HG02678 (cell line): ENCODE data around the gene RBMS3.
"Not testable (repeated sequence)": the region's sequence is repeated elsewhere in the genome, so short reads cannot be mapped to it uniquely, and the experiment has no call there.

Experiments used
- ATAC-seq: cut with Tn5 transposase; IDR thresholded peaks from one replicate; pipeline ENCODE4 v1.9.1; 2021; ENCODE audit warnings: mild to moderate bottlenecking, moderate library complexity; ENCODE audit not compliant: unreplicated experiment

RBMS3 gene

GRCh38 chr3:29310865-29311264 lies 30.0 kb downstream of the RBMS3 start:
- no peak for ATAC-seq

DNA sequence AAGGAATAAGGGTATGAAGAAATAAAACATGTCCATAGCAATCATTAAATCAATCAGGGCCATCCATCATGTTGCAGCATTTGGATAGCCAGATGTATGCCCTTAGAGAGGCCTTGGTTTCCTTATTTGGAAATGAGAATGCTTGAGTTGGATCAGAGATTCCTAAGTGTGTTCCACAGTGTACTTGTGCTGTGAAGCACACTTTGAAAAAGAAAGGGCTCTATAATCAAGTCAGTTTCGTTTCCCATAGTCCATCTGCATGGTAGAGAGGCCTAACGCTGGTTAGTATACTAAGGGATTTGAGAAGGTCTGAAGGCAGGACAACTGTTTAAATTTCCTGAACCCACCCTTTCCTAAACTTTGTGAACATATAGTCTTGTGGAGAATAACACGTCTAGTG lies 30.9 kb downstream of the RBMS3 start:
- ATAC-seq, result no peak

- ATAC-seq, result no peak
Observed at GRCh38 chr3:29312395-29312794, 31.5 kb downstream of the RBMS3 start.

DNA sequence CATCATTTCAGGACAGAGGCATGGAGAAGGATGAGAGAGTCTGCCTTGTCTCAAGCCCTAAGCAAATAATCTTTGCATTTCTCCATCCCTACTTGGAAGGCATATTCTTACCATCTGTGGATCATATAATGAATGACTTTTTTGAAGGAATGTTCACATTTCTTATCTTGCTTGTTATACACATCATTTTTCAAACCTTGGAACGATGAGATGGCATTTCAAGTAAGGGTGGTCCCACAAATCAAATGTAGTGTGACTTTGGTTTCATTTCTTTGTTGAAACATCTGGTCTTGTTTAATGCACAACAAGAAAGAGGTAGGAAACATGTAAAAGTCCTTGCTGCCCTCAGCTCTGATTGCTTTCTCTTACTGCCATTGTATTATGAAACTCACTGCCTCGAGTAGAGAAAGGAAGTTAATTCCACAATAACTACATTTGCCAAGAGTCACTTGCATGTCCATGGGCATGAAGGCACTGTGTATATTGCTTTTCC lies 32.1 kb downstream of the RBMS3 start:
- no peak for ATAC-seq

DNA sequence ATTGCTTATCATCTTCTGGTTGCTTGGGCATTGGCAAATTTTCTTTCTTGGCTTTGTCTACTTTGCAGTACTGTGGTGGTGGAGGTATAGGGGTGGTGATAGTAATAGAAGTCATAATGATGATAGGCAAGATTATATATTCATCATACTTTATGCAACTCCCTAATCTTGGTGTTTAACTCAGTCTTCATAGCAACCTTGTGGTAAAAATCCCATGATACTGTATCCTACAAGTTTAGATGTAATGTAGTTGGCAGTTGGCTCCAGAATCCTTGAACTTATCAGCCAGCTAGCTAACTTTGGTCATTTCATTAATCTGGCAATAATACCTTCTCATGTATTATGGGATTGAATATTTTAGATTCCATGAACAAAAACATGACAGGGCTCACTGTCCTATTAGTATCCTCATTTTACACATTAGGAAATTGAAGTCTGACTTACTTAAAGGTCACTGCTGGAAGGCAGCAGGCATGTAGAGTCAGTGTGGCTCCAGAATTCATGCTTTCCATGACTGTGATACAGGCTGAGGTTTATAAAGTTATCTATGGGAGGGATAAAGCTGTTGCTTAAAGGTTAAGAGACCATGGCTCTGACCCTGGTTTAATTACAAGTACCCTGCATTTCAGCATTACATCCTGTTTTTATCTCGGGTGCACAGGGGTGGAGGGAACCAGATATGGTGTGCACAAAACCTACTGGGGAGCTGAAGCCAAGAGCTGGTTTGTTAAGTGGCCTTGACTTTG lies 33.3 kb downstream of the RBMS3 start:
- no peak for ATAC-seq

DNA sequence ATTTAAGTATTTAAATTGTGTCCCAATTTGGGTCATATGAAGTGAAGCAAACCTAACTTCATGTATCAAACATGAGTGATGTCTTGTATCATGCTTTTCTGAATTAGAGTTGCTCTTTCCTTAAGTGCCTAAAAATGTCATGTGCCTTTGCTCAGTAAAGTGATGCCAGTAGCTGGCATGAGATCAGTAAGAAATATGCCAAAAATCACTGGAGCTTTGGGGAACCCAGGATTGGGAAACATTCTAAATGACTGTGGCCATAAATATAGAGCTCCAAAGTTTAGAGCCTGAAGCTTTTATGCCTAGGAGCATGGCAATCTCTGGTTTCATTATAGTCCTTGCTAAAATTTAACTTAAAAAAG lies 33.8 kb downstream of the RBMS3 start:
- no peak for ATAC-seq

GRCh38 chr3:29317659-29318173 lies 36.8 kb downstream of the RBMS3 start:
- ATAC-seq, result no peak

DNA sequence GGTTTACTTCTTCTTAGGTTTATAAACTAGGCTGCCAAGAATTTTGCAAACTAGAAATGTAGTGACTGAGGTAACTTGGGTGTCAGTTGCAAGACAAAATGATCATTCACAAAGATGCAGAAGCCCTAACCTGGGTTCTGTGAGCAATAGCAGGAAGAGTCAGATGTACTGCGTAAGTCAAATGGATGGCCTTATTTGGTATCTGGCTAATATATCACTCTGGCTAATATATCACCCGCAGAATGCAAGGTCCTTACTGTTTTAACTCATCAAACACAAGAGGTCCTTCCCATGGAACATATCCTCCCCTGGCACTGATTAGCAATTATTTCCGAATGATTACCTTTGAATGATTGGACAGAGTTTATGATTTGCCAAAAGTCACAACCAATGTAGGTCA lies 37.4 kb downstream of the RBMS3 start:
- no peak for ATAC-seq

- ATAC-seq, result peak; percentile 55
Observed at GRCh38 chr3:29319262-29319661, 38.4 kb downstream of the RBMS3 start.

GRCh38 chr3:29319798-29320197 lies 38.9 kb downstream of the RBMS3 start:
- no peak for ATAC-seq

GRCh38 chr3:29322586-29322985 lies 41.7 kb downstream of the RBMS3 start:
- ATAC-seq, result no peak

GRCh38 chr3:29324180-29324651 lies 43.3 kb downstream of the RBMS3 start:
- peak; percentile 98 for ATAC-seq

- ATAC-seq, result not testable (repeated sequence)
Observed at GRCh38 chr3:29326540-29326939, 45.7 kb downstream of the RBMS3 start.

DNA sequence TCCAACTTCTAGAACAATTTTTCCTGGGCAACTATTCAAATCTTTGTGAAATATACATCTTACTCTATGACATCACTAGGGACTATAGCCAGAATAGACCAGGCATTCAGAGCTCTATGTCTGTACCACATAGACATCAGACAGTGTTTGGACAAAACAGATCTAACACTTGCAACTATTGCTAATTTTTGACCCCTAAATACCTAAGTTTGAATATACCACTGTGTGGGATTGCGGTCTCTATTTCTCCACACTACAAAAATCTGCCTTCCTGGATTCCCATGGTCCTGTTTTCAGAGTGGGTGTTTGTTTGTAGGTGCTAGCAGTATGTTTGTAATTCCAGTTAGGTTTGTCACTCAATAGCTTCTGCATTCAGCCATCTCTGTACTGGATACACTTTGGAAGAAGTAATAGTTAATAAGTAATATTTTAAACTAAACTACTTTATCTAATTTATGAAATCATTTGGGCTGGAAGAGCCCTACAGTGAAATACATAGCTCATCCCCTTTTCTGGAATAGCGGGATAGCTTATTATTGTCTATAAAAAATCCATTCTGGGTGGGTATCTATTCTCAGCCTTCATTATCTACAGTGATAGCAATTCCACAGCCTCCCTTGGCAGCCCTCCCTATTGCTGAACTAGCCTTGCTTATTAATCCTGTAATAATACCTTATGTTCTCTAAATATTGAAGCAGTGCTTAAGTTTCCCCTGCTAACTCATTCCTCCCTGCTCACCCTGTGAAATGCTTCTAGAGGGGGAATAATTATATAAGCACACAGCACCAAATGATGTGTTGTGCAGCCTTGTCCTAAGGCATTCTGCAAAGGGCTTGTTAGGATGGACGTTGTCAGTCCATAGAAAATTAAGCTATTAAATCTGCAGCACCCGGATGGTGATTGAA lies 49.4 kb downstream of the RBMS3 start:
- no peak for ATAC-seq

GRCh38 chr3:29331035-29331434 lies 50.2 kb downstream of the RBMS3 start:
- ATAC-seq, result no peak

DNA sequence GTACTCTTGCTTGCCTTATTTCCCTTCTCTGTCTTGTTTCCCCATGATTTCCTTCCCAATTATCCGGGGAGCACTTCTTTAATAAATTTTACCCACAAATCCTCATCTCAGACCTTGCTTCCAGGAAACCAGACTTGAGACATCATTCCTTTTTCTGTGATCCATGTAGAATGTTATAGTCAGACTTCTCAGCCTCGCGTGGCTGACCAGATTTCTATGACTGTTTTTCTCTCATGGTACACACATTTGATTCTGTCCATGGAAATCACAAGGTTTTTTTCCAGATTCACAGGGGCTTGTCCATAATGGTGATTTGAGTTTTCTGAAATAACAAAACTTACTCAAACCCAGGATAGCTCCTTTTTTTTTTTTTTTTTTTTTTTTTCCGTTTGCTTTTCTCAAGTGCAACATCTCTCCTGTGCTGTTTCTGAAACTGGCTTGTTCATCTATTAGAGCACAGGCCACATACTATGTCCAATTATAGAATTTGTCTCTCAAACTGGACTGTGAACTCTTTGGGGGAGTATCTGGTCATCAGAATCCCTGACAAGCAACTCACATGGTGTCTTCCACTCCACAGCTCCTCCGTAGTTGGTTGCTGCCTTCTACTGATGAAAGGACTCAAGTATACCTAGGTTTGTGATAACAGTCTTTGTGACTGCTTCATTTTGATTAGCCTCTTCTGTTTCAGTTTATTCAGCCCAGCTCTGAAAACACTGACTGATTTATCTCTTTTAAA lies 50.8 kb downstream of the RBMS3 start:
- ATAC-seq, result no peak

- ATAC-seq, result no peak
Observed at GRCh38 chr3:29332195-29332637, 51.3 kb downstream of the RBMS3 start.

DNA sequence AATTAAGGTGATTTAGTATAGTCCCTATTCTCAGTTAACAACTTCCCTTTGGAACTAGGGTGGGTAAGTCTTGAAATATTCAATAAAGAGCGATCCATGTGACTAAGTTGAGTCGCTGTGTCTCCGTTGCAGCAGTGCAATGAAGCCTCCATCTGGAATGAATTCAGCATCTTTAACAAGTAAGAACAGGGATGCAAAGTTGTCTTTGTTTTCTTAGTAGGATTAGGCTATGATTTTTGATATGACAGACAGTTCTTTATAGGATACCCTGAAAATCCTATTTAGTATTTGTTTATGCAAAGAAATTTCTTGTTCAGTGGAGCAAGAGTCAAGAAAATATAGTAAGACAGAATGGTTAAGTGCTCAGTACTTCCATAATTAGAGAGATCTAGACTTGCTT lies 52.7 kb downstream of the RBMS3 start:
- ATAC-seq, result no peak

GRCh38 chr3:29334706-29335105 lies 53.8 kb downstream of the RBMS3 start:
- ATAC-seq, result no peak

DNA sequence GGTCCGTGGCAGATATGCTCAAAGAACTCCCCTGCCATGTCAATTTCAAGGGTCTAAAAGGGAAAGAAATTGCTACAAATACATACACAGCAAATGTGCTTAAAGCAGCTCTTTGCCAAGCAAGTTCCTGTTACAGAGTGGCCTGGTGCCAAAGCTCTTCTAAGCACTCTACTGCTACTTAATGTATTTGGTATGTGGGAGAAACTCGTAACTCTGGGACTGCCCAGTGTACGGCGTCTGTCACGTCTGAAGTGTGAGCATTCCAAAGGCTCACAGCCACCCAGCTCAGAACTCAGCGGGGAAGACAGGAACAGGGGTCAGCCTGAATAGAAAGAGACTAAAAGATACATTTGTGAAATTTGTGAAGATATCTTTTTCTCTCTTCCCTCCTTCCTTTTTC lies 54.6 kb downstream of the RBMS3 start:
- ATAC-seq, result no peak

- no peak for ATAC-seq
Observed at GRCh38 chr3:29335943-29336342, 55.1 kb downstream of the RBMS3 start.
